ENCODE results near the gene C1QTNF7.

The C1QTNF7 gene

DNA sequence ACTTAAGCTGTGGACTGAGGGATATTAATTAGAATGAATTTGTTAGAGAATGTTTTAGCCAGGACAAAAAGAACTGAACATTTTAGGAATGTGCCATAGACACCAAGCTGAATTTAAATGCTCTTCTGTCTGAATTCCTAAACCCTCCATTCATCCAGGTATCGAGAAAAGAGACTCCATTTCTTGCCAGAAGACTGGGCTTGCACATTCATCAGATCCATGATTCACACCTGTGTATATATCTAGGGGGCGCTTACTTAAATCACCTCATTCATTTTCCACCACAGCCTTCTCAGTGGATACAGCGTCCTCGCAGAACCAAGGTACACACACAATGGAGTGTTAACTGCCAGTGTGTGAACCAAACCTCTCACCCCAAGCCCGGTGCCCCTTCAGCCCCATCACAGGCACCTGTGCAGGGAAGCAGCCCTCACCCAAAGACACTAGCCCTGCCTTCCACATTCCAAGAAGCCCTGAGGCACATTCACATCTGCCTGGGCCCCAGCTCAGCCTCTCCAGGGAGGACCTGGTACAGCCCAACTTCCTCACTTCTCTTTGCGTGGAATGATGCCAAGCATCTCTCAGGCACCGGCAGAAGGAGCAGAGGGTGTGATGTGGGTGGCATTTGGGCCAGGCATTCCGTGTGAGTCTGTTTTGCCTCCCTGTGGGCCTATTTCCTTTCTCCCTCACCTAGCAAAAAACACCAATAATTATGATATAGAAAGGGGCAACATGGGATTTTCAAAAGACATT, 35.6 kb upstream of the C1QTNF7 start:
- Histone ChIP-seq H3K36me3 (ENCODE audit: insufficient read depth) (no peaks in the 10 kb centered on the region), H4K20me1 (ENCODE audit: insufficient read depth) (no peaks in the 10 kb centered on the region), H3K27ac (no peak overlapping the region), H3K4me1 (ENCODE audit: low read depth, poor library complexity, severe bottlenecking) (no peaks in the 10 kb centered on the region), H3K9ac (no peak overlapping the region), H3K4me3 (IDR thresholded peaks at IDR 0.05; ENCODE audit: insufficient read depth, low read depth, low read length) (no peak overlapping the region), H3K27me3 (ENCODE audit: insufficient read depth, low read depth) (no peaks in the 10 kb centered on the region), H3K4me2 (no peak overlapping the region), H2AFZ (ENCODE audit: low read depth) (no peak overlapping the region), H3K79me2 (ENCODE audit: insufficient read depth, low read depth) (no peaks in the 10 kb centered on the region)
- no peak for TF ChIP-seq CTCF (conservative IDR thresholded peaks at IDR 0.05; ENCODE audit: low read depth, low read length)

- no peaks in the 10 kb centered on the region for H3K79me2 ChIP-seq (ENCODE audit: insufficient read depth, low read depth)
- H3K4me2 ChIP-seq = no peak overlapping the region
- H3K9ac ChIP-seq = no peak overlapping the region
- H3K4me3 ChIP-seq (IDR thresholded peaks at IDR 0.05; ENCODE audit: insufficient read depth, low read depth, low read length) = no peak overlapping the region
- no peak for TF ChIP-seq CTCF (conservative IDR thresholded peaks at IDR 0.05; ENCODE audit: low read depth, low read length)
- H3K27me3 ChIP-seq (ENCODE audit: insufficient read depth, low read depth) = no peaks in the 10 kb centered on the region
- H3K4me1 ChIP-seq (ENCODE audit: low read depth, poor library complexity, severe bottlenecking) = no peaks in the 10 kb centered on the region
- no peak overlapping the region for H2AFZ ChIP-seq (ENCODE audit: low read depth)
- H3K27ac ChIP-seq = no peak overlapping the region
- H3K36me3 ChIP-seq (ENCODE audit: insufficient read depth) = no peaks in the 10 kb centered on the region
- H4K20me1 ChIP-seq (ENCODE audit: insufficient read depth) = no peaks in the 10 kb centered on the region
Observed at GRCh38 chr4:15395311-15395710, 32.5 kb upstream of the C1QTNF7 start.

DNA sequence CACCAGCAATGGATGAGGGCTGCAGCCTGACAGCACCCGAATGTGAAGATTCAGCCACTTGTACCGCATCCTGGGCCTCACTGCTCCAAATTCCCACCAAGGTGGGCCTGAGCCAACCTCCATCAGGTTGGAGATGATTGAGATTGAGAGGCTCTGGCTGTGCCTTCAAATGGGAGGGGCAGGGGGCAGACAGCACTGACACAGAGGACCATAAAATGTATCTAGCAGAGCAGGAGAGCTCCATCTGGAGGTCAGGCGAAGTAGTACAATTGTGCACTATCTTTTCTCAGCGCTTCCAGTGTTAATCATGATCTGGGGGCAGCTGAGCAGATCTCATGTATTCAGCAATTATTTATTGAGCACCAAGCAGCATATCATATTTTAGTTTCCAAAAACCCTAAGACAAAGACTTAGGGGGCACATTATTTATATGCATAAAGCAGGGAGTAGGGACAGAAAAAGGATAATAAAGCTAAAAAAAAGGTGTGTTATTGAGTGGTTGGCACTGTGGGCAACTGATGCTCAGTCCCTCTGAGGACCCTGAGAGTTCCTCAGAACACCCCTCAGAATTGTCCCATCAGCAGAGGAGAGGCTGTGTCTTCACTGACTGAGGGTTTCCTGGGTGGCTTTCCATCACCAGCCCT, 31.6 kb upstream of the C1QTNF7 start:
- H4K20me1 ChIP-seq (ENCODE audit: insufficient read depth) = no peaks in the 10 kb centered on the region
- H3K36me3 ChIP-seq (ENCODE audit: insufficient read depth) = no peaks in the 10 kb centered on the region
- H3K9ac ChIP-seq = no peak overlapping the region
- no peaks in the 10 kb centered on the region for H3K27me3 ChIP-seq (ENCODE audit: insufficient read depth, low read depth)
- H3K4me3 ChIP-seq (IDR thresholded peaks at IDR 0.05; ENCODE audit: insufficient read depth, low read depth, low read length) = no peak overlapping the region
- no peak overlapping the region for H2AFZ ChIP-seq (ENCODE audit: low read depth)
- no peaks in the 10 kb centered on the region for H3K4me1 ChIP-seq (ENCODE audit: low read depth, poor library complexity, severe bottlenecking)
- peak; percentile 78 for TF ChIP-seq CTCF (conservative IDR thresholded peaks at IDR 0.05; ENCODE audit: low read depth, low read length)
- no peak overlapping the region for H3K27ac ChIP-seq
- H3K79me2 ChIP-seq (ENCODE audit: insufficient read depth, low read depth) = no peaks in the 10 kb centered on the region
- H3K4me2 ChIP-seq = no peak overlapping the region

DNA sequence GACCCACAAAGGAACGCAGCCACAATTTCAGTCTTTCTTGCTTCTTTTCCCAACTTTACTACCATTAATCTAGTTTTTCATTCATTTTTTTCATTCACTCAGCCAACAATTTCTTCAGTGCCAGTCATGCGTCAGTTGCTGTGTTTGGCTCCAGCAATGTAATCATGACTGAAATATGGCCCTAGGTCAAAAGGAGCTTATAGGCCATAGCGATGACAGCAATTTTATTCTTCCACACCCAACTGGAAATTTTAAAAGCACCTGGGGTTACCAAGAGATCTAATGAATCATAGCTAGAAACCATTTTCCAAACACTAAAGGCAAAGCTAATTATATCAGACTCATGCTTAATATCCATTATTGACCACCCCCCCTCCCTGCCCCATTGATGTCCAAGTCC, 29.8 kb upstream of the C1QTNF7 start:
- H3K4me2 ChIP-seq = no peak overlapping the region
- H4K20me1 ChIP-seq (ENCODE audit: insufficient read depth) = no peaks in the 10 kb centered on the region
- TF ChIP-seq CTCF (conservative IDR thresholded peaks at IDR 0.05; ENCODE audit: low read depth, low read length) = no peak
- H3K4me3 ChIP-seq (IDR thresholded peaks at IDR 0.05; ENCODE audit: insufficient read depth, low read depth, low read length) = no peak overlapping the region
- no peaks in the 10 kb centered on the region for H3K4me1 ChIP-seq (ENCODE audit: low read depth, poor library complexity, severe bottlenecking)
- no peaks in the 10 kb centered on the region for H3K36me3 ChIP-seq (ENCODE audit: insufficient read depth)
- H2AFZ ChIP-seq (ENCODE audit: low read depth) = no peak overlapping the region
- H3K79me2 ChIP-seq (ENCODE audit: insufficient read depth, low read depth) = no peaks in the 10 kb centered on the region
- no peak overlapping the region for H3K9ac ChIP-seq
- H3K27ac ChIP-seq = no peak overlapping the region
- no peaks in the 10 kb centered on the region for H3K27me3 ChIP-seq (ENCODE audit: insufficient read depth, low read depth)

Measured in KMS-11 (cell line).